Astrocyte (in vitro differentiated cells and primary cell): ENCODE measurements around the gene SLC24A4.

Source experiments
- EZH2 ChIP-seq: IDR thresholded peaks from 2 replicates; pipeline ENCODE4 v1.6.1; 2012; ENCODE audit warnings: mild to moderate bottlenecking, low read length, inconsistent platforms; ENCODE audit not compliant: insufficient read depth
- TF ChIP-seq, protein P1 (sequence below): IDR thresholded peaks from 2 replicates; pipeline ENCODE4 v1.5.1; 2011; ENCODE audit warnings: low read depth, mild to moderate bottlenecking, inconsistent platforms, low read length, moderate library complexity; ENCODE audit not compliant: insufficient read depth

DNA sequence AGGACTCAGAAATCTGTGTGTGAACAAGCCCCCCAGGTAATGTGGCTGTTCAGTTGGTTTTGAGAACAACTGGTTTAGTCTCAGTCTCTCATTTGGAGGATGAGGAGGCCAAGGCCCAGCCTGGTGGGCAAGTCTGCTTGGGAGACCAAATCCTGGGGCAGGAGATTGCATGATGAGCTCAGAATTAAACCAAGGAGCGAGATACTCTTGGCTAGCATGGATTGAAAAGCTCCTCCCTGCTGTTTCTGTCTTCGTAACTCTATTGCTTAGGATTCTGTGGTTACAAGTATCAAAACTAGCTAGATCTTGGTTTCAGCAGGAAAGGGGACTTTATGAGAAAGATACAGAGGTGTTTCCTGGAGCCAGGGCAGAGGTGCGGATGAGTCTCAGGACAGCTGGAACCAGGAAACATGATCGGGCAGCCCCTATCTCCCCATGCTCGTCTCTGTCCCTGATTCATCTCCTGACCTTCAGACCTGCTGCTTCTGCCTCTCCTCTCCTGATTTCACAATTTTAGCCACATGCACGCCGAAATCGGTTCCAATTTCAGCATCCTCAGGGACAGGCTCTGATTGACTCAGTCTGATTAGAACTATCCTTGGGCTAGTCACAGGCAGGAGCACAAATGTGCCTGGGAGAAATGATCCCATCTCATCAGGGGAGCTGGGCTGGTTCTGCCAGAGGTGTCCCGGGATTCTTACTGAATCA is 150.4 kb downstream of the SLC24A4 start:
- TF ChIP-seq, protein P1, sequence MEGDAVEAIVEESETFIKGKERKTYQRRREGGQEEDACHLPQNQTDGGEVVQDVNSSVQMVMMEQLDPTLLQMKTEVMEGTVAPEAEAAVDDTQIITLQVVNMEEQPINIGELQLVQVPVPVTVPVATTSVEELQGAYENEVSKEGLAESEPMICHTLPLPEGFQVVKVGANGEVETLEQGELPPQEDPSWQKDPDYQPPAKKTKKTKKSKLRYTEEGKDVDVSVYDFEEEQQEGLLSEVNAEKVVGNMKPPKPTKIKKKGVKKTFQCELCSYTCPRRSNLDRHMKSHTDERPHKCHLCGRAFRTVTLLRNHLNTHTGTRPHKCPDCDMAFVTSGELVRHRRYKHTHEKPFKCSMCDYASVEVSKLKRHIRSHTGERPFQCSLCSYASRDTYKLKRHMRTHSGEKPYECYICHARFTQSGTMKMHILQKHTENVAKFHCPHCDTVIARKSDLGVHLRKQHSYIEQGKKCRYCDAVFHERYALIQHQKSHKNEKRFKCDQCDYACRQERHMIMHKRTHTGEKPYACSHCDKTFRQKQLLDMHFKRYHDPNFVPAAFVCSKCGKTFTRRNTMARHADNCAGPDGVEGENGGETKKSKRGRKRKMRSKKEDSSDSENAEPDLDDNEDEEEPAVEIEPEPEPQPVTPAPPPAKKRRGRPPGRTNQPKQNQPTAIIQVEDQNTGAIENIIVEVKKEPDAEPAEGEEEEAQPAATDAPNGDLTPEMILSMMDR = no peak
- TF ChIP-seq EZH2 = no peak
